HepG2 (cell line): ENCODE measurements around the gene FRMD4B. TPM values are rescaled to one million over a fixed set of nuclear protein-coding genes. Genes with fewer than 3 reads are reported as not detected.

Source experiments
- ATAC-seq: fragments of 200-7000 bp; cut with Tn5 transposase; 3 replicates; pipeline ENCODE4 v1.9.1; 2020; ENCODE audit warnings: mild to moderate bottlenecking, moderate library complexity
- BruUV-seq: library from RNA; stranded (reverse); fragments of 400-500 nt; replicated peaks from 2 replicates; lab custom pipeline; 2021; lab: Mats Ljungman, UMichigan
- CTCF ChIA-PET: fragments of 300-600 bp; formaldehyde crosslinking; extraction: SDS; loops from one replicate; lab custom pipeline; 2021; ENCODE audit warnings: low total read pairs, inconsistent platforms, low intra/inter-chr PET ratio; lab: Yijun Ruan, JAX
- POLR2A ChIA-PET: fragments of 350-600 bp; sonication (Branson Sonifier 250); formaldehyde crosslinking; loops from one replicate; lab custom pipeline; 2020; ENCODE audit warnings: antibody characterized with exemption, inconsistent platforms; lab: Yijun Ruan, JAX
- DNase-seq: peaks from one replicate; pipeline ENCODE4 v3.0.0-alpha.2; 2015; ENCODE audit warnings: low spot score
- FAIRE-seq: peaks from 3 replicates; lab custom pipeline; 2011; peaks lifted over from hg19 to GRCh38; lab: Jason Lieb, UNC
- H2AFZ ChIP-seq: one replicate; pipeline ENCODE4 v1.6.1; 2011; ENCODE audit warnings: low read length, inconsistent platforms
- H3K27ac ChIP-seq: fragments of 300-600 bp; 3 replicates; pipeline ENCODE4 v1.8.0; 2011; ENCODE audit warnings: mixed run types, mild to moderate bottlenecking, mixed read lengths, low read length, inconsistent platforms; ENCODE audit not compliant: insufficient read depth; ENCODE audit errors: extremely low read length
- H3K27me3 ChIP-seq, 2 experiments: fragments of 200-600 bp in 1 of 2; 2 replicates in 1 of 2; 3 replicates in 1 of 2; pipeline versions ENCODE4 v1.6.0 to v1.8.0; 2011; ENCODE audit warnings: low read length in 2 of 2, mild to moderate bottlenecking in 2 of 2, moderate library complexity in 2 of 2, inconsistent platforms in 1 of 2; ENCODE audit not compliant: insufficient read depth in 2 of 2, control insufficient read depth in 1 of 2
- H3K36me3 ChIP-seq, 2 experiments: fragments of 200-600 bp in 1 of 2; replicated peaks in 1 of 2; 2 replicates in 1 of 2; 3 replicates in 1 of 2; pipeline versions ENCODE4 v1.5.1 to v1.8.0; 2011; ENCODE audit warnings: low read length in 2 of 2, inconsistent platforms in 1 of 2; ENCODE audit not compliant: insufficient read depth in 2 of 2, control insufficient read depth in 1 of 2
- H3K4me1 ChIP-seq: 2 replicates; pipeline ENCODE4 v1.5.1; 2012; ENCODE audit warnings: low read length, inconsistent platforms; ENCODE audit not compliant: insufficient read depth
- H3K4me2 ChIP-seq: 2 replicates; pipeline ENCODE4 v1.6.0; 2011; ENCODE audit warnings: low read depth, low read length, inconsistent platforms
- H3K4me3 ChIP-seq, 3 experiments: fragments of 200-600 bp in 1 of 3; sonication (generic), shearing (Covaris generic) in 1 of 3; replicated peaks in 1 of 3; 2 replicates each; pipeline ENCODE4 v1.5.1; 2011 to 2016; ENCODE audit warnings: low read length in 3 of 3, inconsistent platforms in 2 of 3, low read depth in 2 of 3, mild to moderate bottlenecking in 2 of 3, control low read depth in 1 of 3, mixed read lengths in 1 of 3; ENCODE audit not compliant: insufficient read depth in 1 of 3
- H3K79me2 ChIP-seq: one replicate; pipeline ENCODE4 v1.6.1; 2011; ENCODE audit warnings: low read length, inconsistent platforms; ENCODE audit not compliant: insufficient read depth
- H3K9ac ChIP-seq: 2 replicates; pipeline ENCODE4 v1.6.0; 2011; ENCODE audit warnings: mild to moderate bottlenecking, low read depth, low read length, inconsistent platforms; ENCODE audit not compliant: insufficient read depth
- H3K9me3 ChIP-seq: 2 replicates; pipeline ENCODE4 v1.5.1; 2012; ENCODE audit warnings: mild to moderate bottlenecking, low read length
- H4K20me1 ChIP-seq: 2 replicates; pipeline ENCODE4 v1.6.0; 2011; ENCODE audit warnings: inconsistent platforms, mild to moderate bottlenecking, low read length, moderate library complexity; ENCODE audit not compliant: insufficient read depth
- CTCF ChIP-seq: sonication (generic); formaldehyde crosslinking; IDR thresholded peaks from 2 replicates; pipeline ENCODE4 v1.5.0; 2020; ENCODE audit warnings: mild to moderate bottlenecking, missing genetic modification reagents, moderate library complexity
- EP300 ChIP-seq, 3 experiments: sonication (generic) in 1 of 3; formaldehyde crosslinking in 1 of 3; IDR thresholded peaks; 2 replicates each; pipeline versions ENCODE4 v1.5.1 to v1.6.1; 2011 to 2020; ENCODE audit warnings: low read depth in 2 of 3, low read length in 2 of 3, borderline replicate concordance in 1 of 3, improper control_type of control experiment in 1 of 3, mild to moderate bottlenecking in 1 of 3, missing genetic modification reagents in 1 of 3, moderate library complexity in 1 of 3
- FLYWCH1 ChIP-seq: sonication (generic); formaldehyde crosslinking; IDR thresholded peaks from 2 replicates; pipeline ENCODE4 v1.8.1; 2023; ENCODE audit warnings: mild to moderate bottlenecking, missing genetic modification reagents
- HMGA1 ChIP-seq: sonication (generic); formaldehyde crosslinking; conservative IDR thresholded peaks from 2 replicates; pipeline ENCODE4 v1.4.0; 2020; ENCODE audit warnings: missing genetic modification reagents
- KDM6A ChIP-seq: IDR thresholded peaks from 2 replicates; pipeline ENCODE4 v1.6.1; 2016; ENCODE audit warnings: low read depth
- LBX2 ChIP-seq: sonication (generic); formaldehyde crosslinking; IDR thresholded peaks from 2 replicates; pipeline ENCODE4 v1.5.0; 2020; ENCODE audit warnings: missing genetic modification reagents, mild to moderate bottlenecking, borderline replicate concordance
- MZF1 ChIP-seq: sonication (generic); formaldehyde crosslinking; IDR thresholded peaks from 2 replicates; pipeline ENCODE4 v1.8.1; 2023; ENCODE audit warnings: mild to moderate bottlenecking, missing genetic modification reagents, borderline replicate concordance
- NRL ChIP-seq: sonication (generic); formaldehyde crosslinking; IDR thresholded peaks from 2 replicates; pipeline ENCODE4 v1.5.0; 2020; ENCODE audit warnings: missing genetic modification reagents, mild to moderate bottlenecking, moderate library complexity, borderline replicate concordance
- PREB ChIP-seq: sonication (generic); formaldehyde crosslinking; IDR thresholded peaks from 2 replicates; pipeline ENCODE4 v1.4.0; 2020; ENCODE audit warnings: missing genetic modification reagents
- ZBTB14 ChIP-seq: sonication (generic); formaldehyde crosslinking; IDR thresholded peaks from 2 replicates; pipeline ENCODE4 v1.4.0; 2020; ENCODE audit warnings: missing genetic modification reagents
- ZBTB7A ChIP-seq: sonication (generic); formaldehyde crosslinking; IDR thresholded peaks from 2 replicates; pipeline ENCODE4 v1.8.0; 2022; ENCODE audit warnings: mild to moderate bottlenecking, missing genetic modification reagents
- ZKSCAN5 ChIP-seq: sonication (generic); formaldehyde crosslinking; IDR thresholded peaks from 2 replicates; pipeline ENCODE4 v1.5.1; 2020; ENCODE audit warnings: mild to moderate bottlenecking, missing genetic modification reagents
- ZNF383 ChIP-seq: sonication (generic); formaldehyde crosslinking; IDR thresholded peaks from 2 replicates; pipeline ENCODE4 v1.4.0; 2020; ENCODE audit warnings: missing genetic modification reagents, mild to moderate bottlenecking, borderline replicate concordance
- ZNF644 ChIP-seq: IDR thresholded peaks from 2 replicates; pipeline ENCODE4 v1.6.1; 2016; ENCODE audit warnings: low read depth
- ZNF691 ChIP-seq: sonication (generic); formaldehyde crosslinking; IDR thresholded peaks from 2 replicates; pipeline ENCODE4 v1.4.0; 2020; ENCODE audit warnings: missing genetic modification reagents, low read depth, mild to moderate bottlenecking, borderline replicate concordance
- WGBS: methylation state at CpG from one replicate; pipeline ENCODE4 v1.1.6; 2017; ENCODE audit warnings: low lambda C conversion rate; 5-methylcytosine and 5-hydroxymethylcytosine counted together
- in situ Hi-C: cut with HindIII; loops from 2 replicates; pipeline ENCODE4 v1.10.0; 2017; ENCODE audit warnings: low pct_unique_long_range_greater_than_20kb; ENCODE audit not compliant: extremely low pct_ligation_motif_present
- intact Hi-C: fragments of 100-400 bp; cut with micrococcal nuclease; formaldehyde crosslinking; loops from one replicate; pipeline ENCODE4 v1.10.0; 2022; ENCODE audit not compliant: unreplicated experiment
- polyA plus RNA-seq, 8 experiments: library from polyadenylated mRNA; depleted of rRNA in 3 of 8; stranded (reverse) in 7 of 8; unstranded in 1 of 8; fragments of >200 nt; fragmentation: Illumina TruSeq in 4 of 8; extraction: Trizol in 4 of 8; gene quantifications; 2 replicates each; pipeline versions ENCODE4 v1.2.1 to v1.2.3, GENCODE V29; 2011 to 2016; ENCODE audit warnings: low read depth in 4 of 8, missing spikeins in 1 of 8, mixed read lengths in 1 of 8; ENCODE audit not compliant: insufficient read depth in 1 of 8
- total RNA-seq, 5 experiments: library from RNA; depleted of rRNA; stranded (reverse); fragments of >200 nt; fragmentation: Illumina TruSeq; extraction: Trizol; gene quantifications; 2 replicates each; pipeline ENCODE4 v1.2.3, GENCODE V29; 2016; ENCODE audit warnings: low read depth in 1 of 5
- TF ChIP-seq, protein P1 (sequence below): conservative IDR thresholded peaks from 2 replicates; pipeline ENCODE4 v1.6.1; 2018; ENCODE audit warnings: missing genetic modification reagents

The FRMD4B gene
- total and polyA plus RNA-seq, 2 of the 13 experiments (the other 11 are each of a cell fraction or from before 2014, with no cell fraction given) = 3.0 to 3.3 TPM

- TF ChIP-seq, protein P1, sequence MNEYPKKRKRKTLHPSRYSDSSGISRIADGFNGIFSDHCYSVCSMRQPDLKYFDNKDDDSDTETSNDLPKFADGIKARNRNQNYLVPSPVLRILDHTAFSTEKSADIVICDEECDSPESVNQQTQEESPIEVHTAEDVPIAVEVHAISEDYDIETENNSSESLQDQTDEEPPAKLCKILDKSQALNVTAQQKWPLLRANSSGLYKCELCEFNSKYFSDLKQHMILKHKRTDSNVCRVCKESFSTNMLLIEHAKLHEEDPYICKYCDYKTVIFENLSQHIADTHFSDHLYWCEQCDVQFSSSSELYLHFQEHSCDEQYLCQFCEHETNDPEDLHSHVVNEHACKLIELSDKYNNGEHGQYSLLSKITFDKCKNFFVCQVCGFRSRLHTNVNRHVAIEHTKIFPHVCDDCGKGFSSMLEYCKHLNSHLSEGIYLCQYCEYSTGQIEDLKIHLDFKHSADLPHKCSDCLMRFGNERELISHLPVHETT (CRISPR knock-in tag) = no peak
- TF ChIP-seq LBX2 (CRISPR knock-in tag) = no peak
These were observed 47.0 kb downstream of the FRMD4B start (continued) for GRCh38 chr3:69338911-69339310.

DNA sequence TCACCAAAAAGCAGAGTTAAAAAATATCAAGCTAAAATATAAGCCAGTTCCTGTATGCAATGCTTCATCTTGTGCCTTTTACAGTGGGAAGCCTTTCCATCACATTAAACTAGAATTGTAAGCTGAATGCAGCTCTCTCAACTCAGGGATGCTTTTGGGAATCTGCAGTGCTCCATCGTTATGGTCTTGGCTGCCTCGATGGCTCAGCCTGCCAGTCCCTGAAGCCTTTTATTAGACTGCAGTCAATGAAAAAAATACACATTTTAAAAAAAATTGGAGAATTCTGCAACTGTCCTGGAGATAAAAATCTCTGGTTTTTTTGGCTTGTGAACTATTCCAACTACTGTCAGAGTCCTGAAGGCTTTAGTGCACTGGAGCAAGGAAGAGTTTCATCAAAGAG, 53.0 kb downstream of the FRMD4B start:
- H3K9ac ChIP-seq = no peak overlapping the region
- WGBS = 8% methylated on average over 2 of the region's 2 CpGs
- H4K20me1 ChIP-seq = no peaks in the 10 kb centered on the region
- no peak overlapping the region for H3K4me2 ChIP-seq
- ChIA-PET CTCF (no interaction called here), POLR2A (no interaction called here)
- intact Hi-C loops = no loop called here
- FAIRE-seq (no peak), DNase-seq (no peak), ATAC-seq (no peak)
- H3K4me3 ChIP-seq = no peak overlapping the region
- H3K27ac ChIP-seq = no peak overlapping the region
- H3K79me2 ChIP-seq = no peaks in the 10 kb centered on the region
- H3K4me1 ChIP-seq = no peaks in the 10 kb centered on the region
- no peak overlapping the region for H2AFZ ChIP-seq
- in situ Hi-C loops = no loop called here
- no peaks in the 10 kb centered on the region for H3K9me3 ChIP-seq
- no peaks in the 10 kb centered on the region for H3K36me3 ChIP-seq
- H3K27me3 ChIP-seq = no peaks in the 10 kb centered on the region
- BruUV-seq = no TSS peak
- no peak for TF ChIP-seq ZBTB7A (CRISPR knock-in tag)
- no peak for TF ChIP-seq ZBTB14 (CRISPR knock-in tag)
- TF ChIP-seq KDM6A (CRISPR knock-in tag) = no peak
- no peak for TF ChIP-seq EP300 (IDR thresholded peaks at IDR 0.05; ENCODE audit: low read depth in 2 of 2, low read length in 2 of 2)
- TF ChIP-seq EP300 (CRISPR knock-in tag; IDR thresholded peaks at IDR 0.05; ENCODE audit: borderline replicate concordance) = no peak
- TF ChIP-seq NRL = no peak
- TF ChIP-seq ZNF691 = no peak
- TF ChIP-seq ZNF644 (CRISPR knock-in tag) = no peak
- no peak for TF ChIP-seq HMGA1
- TF ChIP-seq ZNF383 (CRISPR knock-in tag) = no peak
- no peak for TF ChIP-seq CTCF (CRISPR knock-in tag)
- no peak for TF ChIP-seq MZF1 (CRISPR knock-in tag)
- no peak for TF ChIP-seq FLYWCH1 (CRISPR knock-in tag)
- TF ChIP-seq PREB = no peak
- TF ChIP-seq ZKSCAN5 (CRISPR knock-in tag) = no peak
